Ishikawa (cell line): Measurements from ENCODE around the gene TNFAIP8L3.

Experiments
- CEBPB ChIP-seq: IDR thresholded peaks from 2 replicates; pipeline ENCODE4 v1.6.1; 2012
- CREB1 ChIP-seq: IDR thresholded peaks from 2 replicates; pipeline ENCODE4 v1.6.1; 2012; ENCODE audit warnings: low read depth
- EGR1 ChIP-seq: IDR thresholded peaks from 2 replicates; pipeline ENCODE4 v1.6.1; 2012
- EP300 ChIP-seq: IDR thresholded peaks from 2 replicates; pipeline ENCODE4 v1.6.1; 2012; ENCODE audit warnings: borderline replicate concordance
- FOXM1 ChIP-seq: IDR thresholded peaks from 2 replicates; pipeline ENCODE4 v1.6.1; 2012; ENCODE audit warnings: low read depth, borderline replicate concordance
- NFIC ChIP-seq: IDR thresholded peaks from 2 replicates; pipeline ENCODE4 v1.6.1; 2012
- RAD21 ChIP-seq: IDR thresholded peaks from 2 replicates; pipeline ENCODE4 v1.6.1; 2012; ENCODE audit warnings: low read depth
- REST ChIP-seq: IDR thresholded peaks from 2 replicates; pipeline ENCODE4 v1.6.1; 2012; ENCODE audit warnings: low read depth, mild to moderate bottlenecking
- TAF1 ChIP-seq: IDR thresholded peaks from 2 replicates; pipeline ENCODE4 v1.6.1; 2012; ENCODE audit warnings: low read depth, mild to moderate bottlenecking
- TCF12 ChIP-seq: IDR thresholded peaks from 2 replicates; pipeline ENCODE4 v1.6.1; 2012; ENCODE audit warnings: low read depth
- TEAD4 ChIP-seq: IDR thresholded peaks from 2 replicates; pipeline ENCODE4 v1.6.1; 2012
- YY1 ChIP-seq: IDR thresholded peaks from 2 replicates; pipeline ENCODE4 v1.6.1; 2012; ENCODE audit warnings: low read depth
- ZBTB7A ChIP-seq: IDR thresholded peaks from 2 replicates; pipeline ENCODE4 v1.6.1; 2012; ENCODE audit warnings: low read depth
- TF ChIP-seq, protein P1 (sequence below): IDR thresholded peaks from 2 replicates; pipeline ENCODE4 v1.6.1; 2012
- TF ChIP-seq, protein P2 (sequence below): IDR thresholded peaks from 2 replicates; pipeline ENCODE4 v1.6.1; 2012

Gene TNFAIP8L3

GRCh38 chr15:51107612-51108011 lies 12.9 kb upstream of the TNFAIP8L3 start:
- no peak for TF ChIP-seq YY1
- TF ChIP-seq TEAD4: no peak
- TF ChIP-seq, protein P1, sequence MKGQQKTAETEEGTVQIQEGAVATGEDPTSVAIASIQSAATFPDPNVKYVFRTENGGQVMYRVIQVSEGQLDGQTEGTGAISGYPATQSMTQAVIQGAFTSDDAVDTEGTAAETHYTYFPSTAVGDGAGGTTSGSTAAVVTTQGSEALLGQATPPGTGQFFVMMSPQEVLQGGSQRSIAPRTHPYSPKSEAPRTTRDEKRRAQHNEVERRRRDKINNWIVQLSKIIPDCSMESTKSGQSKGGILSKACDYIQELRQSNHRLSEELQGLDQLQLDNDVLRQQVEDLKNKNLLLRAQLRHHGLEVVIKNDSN: no peak
- no peak for TF ChIP-seq EGR1
- TF ChIP-seq REST: no peak
- TF ChIP-seq, protein P2, sequence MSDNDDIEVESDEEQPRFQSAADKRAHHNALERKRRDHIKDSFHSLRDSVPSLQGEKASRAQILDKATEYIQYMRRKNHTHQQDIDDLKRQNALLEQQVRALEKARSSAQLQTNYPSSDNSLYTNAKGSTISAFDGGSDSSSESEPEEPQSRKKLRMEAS: no peak
- no peak for TF ChIP-seq FOXM1
- TF ChIP-seq CREB1: no peak
- no peak for TF ChIP-seq TAF1
- no peak for TF ChIP-seq EP300
- TF ChIP-seq TCF12: no peak
- no peak for TF ChIP-seq CEBPB
- TF ChIP-seq NFIC: no peak

DNA sequence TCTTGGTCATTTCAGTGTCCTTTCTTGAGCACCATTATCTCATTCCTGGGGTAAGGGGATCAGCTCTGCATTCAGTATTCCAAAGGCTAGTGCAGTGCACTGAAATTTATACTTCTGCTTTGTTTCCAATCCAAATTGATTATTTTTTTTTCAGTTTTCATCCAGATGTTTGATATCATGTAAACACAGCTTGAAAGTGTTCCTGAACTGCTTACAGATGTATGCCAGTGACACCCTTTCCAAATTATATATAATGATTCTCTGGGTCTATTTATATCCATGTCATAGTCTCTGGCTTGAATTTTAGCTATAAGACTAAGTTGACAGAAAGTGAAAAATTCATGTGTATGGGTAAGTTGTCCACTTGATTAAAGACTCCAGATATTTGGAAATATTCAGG lies 11.8 kb upstream of the TNFAIP8L3 start:
- TF ChIP-seq CEBPB (no peak), EP300 (no peak), CREB1 (no peak), TCF12 (no peak), ZBTB7A (no peak), FOXM1 (no peak), TEAD4 (no peak), EGR1 (no peak), YY1 (no peak), REST (no peak), RAD21 (no peak), TAF1 (no peak), NFIC (no peak)
- TF ChIP-seq, protein P1: no peak
- TF ChIP-seq, protein P2: no peak

DNA sequence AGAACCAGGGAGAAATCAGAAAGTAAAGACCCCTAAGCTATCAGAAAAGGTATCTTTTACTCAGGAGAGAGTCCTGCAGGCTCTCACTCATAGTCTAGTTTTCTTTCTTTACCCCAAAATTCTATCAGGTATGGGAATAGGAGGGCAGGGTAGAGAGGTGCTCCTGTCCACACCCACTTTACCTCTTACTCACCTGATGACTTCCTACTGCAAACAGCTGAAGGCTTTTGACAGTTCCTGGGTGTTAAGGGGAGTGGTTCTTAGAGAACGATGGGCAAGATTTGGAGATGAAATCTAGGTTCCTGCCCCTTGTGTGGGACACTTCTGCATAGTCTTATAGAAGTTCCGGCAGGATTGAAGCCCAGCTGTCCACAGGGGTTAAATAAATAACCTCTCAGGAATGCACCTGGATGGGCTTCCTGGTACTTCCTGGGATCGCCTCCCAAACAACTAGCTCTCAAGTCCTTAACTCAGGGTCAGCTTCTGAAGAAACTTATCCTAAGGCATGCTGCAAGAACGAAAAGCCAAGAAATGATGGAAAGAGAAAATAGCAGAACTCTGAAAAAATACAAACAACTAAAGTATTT lies 10.8 kb upstream of the TNFAIP8L3 start:
- TF ChIP-seq YY1 (no peak), REST (no peak), CEBPB (no peak), EP300 (no peak), NFIC (no peak), CREB1 (no peak), TEAD4 (no peak), RAD21 (no peak)
- TF ChIP-seq, protein P1: no peak

DNA sequence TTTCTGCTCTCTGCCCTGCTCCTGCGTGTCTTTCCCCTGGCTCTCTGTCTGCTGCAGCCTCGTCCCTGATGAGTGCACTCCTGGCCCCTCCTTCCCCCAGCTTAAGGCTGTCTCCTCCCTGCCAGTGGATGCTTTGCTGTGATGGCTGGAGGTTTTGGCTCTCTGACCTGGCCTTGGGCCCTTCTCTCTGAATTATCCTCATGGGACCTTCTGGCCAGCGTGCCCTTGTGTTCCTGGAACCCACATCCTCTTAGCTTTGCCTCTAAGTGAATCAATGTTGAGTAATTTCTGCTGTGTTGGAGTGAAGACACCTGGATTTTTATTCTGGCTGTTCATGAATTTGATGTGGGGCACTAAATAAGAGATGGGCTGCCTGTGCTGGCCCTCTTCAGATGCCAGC lies 9.8 kb upstream of the TNFAIP8L3 start:
- TF ChIP-seq TAF1 (no peak), CEBPB (no peak), YY1 (no peak), CREB1 (no peak), TEAD4 (no peak), REST (no peak), FOXM1 (no peak), TCF12 (no peak), RAD21 (no peak), EP300 (no peak)
- TF ChIP-seq, protein P2: no peak
- TF ChIP-seq, protein P1: no peak
